Activated naive CD4-positive, alpha-beta T cell treated with anti-CD3 and anti-CD28 coated beads, Interleukin-2, amount 10 ng/mL, durations not matched to agents 7 days and 5 days (primary cell): ENCODE measurements around the gene ANO2.

ENCODE experiments used
- CTCF ChIA-PET: fragments of 350-600 bp; sonication (Branson Sonifier 250); formaldehyde crosslinking; loops from one replicate; lab custom pipeline; 2021; ENCODE audit warnings: antibody characterized with exemption; lab: Charles Lee
- DNase-seq: peaks from one replicate; pipeline ENCODE4 v3.0.0-alpha.2; 2020
- H3K27ac Mint-ChIP-seq: one replicate; pipeline ENCODE4 v1.8.0; 2021; ENCODE audit warnings: mild to moderate bottlenecking, moderate library complexity, mixed read lengths
- H3K27me3 Mint-ChIP-seq: one replicate; pipeline ENCODE4 v1.8.0; 2021; ENCODE audit warnings: mild to moderate bottlenecking, mixed read lengths
- H3K36me3 Mint-ChIP-seq: one replicate; pipeline ENCODE4 v1.8.0; 2021; ENCODE audit warnings: mixed read lengths
- H3K4me1 Mint-ChIP-seq: one replicate; pipeline ENCODE4 v1.8.0; 2021; ENCODE audit warnings: mixed read lengths
- H3K4me3 Mint-ChIP-seq: one replicate; pipeline ENCODE4 v1.8.0; 2021; ENCODE audit warnings: mild to moderate bottlenecking, moderate library complexity, mixed read lengths
- H3K9me3 Mint-ChIP-seq: one replicate; pipeline ENCODE4 v1.8.0; 2021; ENCODE audit warnings: mixed read lengths

Gene ANO2

DNA sequence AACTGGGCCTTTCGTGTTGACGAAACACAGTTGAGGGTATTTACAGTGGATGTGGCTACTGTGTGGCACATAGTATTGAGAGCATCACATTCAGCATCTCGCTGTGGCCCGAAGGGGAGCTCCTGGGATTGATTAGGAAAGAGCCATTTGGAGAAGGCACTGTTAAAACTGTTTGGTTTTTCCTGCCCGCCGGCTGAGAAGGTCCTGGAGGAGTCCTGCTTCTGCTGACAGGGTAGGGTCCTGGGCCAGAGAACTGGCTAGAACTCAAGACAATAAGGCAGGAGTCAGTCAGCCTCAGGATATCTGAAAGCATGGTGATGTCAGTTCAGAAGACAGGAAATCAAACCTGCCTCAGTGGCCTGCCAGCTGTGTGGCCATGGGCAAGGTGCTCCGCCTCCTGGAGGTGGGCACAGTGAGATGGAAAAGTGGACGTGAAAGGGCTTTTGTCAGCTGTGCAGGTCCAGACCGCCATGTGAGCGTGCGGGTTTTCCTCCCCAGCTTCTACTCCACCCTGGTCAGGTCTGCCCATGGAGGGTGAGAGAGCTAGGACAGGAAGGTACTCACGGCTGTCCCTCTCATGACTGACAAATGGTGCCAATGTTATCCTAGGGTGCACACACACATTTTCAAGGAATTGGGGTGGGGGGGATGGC, 420.8 kb downstream of the ANO2 start:
- no peak overlapping the region for H3K27ac Mint-ChIP-seq
- CTCF ChIA-PET = no interaction called here
- no peaks in the 10 kb centered on the region for H3K27me3 Mint-ChIP-seq
- no peaks in the 10 kb centered on the region for H3K9me3 Mint-ChIP-seq
- no peak for DNase-seq
- no peaks in the 10 kb centered on the region for H3K4me1 Mint-ChIP-seq
- no peak overlapping the region for H3K4me3 Mint-ChIP-seq
- no peaks in the 10 kb centered on the region for H3K36me3 Mint-ChIP-seq

GRCh38 chr12:5523396-5524115, 421.5 kb downstream of the ANO2 start:
- DNase-seq = no peak
- H3K9me3 Mint-ChIP-seq = no peaks in the 10 kb centered on the region
- H3K4me3 Mint-ChIP-seq = no peak overlapping the region
- H3K27ac Mint-ChIP-seq = no peak overlapping the region
- H3K36me3 Mint-ChIP-seq = no peaks in the 10 kb centered on the region
- no peaks in the 10 kb centered on the region for H3K27me3 Mint-ChIP-seq
- no peaks in the 10 kb centered on the region for H3K4me1 Mint-ChIP-seq
- CTCF ChIA-PET = interaction anchor here (0.7 kb wide), 1 partner anchor 9 kb away, joined by 3 read pairs; no protein-coding TSS in a partner anchor

DNA sequence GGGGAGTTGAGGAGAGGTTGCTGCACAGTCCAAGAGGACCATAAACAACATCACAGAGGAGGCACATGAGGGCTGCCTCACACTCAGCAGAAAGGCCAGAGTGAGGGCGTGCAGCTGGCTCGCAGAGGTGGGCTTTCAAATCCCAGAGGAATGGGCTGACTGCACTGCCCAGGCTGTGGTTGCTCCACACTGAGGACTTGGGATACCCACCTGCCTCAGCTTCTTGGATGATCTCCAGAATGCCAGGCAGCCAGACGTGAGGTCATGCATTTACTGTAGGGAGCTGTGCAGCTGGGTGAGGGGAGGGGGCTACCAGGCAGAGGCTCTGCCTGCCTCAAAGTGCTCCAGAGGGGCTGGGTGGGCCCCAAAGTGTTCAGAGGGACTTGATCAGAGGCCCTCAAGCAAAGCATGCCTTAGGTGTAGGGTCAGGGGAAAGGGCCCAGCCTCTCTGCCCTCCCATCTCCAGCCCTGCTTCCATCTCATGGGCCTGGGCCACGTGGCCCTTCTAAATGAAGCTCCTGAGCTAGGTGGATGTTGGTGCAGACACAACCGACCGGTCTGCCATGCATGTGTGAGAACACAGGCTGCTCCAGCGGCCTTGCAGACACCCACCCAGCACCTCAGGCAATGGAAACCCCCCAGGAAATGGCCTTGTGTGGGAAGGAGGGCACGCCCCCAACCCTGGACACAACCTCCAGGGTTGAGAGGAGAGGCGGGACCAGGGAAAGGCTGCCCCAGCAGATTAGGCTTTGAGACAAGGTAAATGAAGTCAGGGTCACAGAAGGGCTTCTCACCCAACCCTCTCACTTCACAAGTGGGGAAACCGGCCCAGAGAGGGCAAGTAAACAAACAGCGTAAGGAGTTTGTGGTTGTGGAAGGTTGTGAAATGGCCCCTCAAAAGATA, 422.4 kb downstream of the ANO2 start:
- Mint-ChIP-seq H3K4me3 (no peak overlapping the region), H3K36me3 (no peaks in the 10 kb centered on the region), H3K4me1 (no peaks in the 10 kb centered on the region), H3K27ac (no peak overlapping the region), H3K9me3 (no peaks in the 10 kb centered on the region), H3K27me3 (no peaks in the 10 kb centered on the region)
- no peak for DNase-seq
- CTCF ChIA-PET = interaction anchor here (0.7 kb wide), 1 partner anchor 9 kb away, joined by 3 read pairs; no protein-coding TSS in a partner anchor

DNA sequence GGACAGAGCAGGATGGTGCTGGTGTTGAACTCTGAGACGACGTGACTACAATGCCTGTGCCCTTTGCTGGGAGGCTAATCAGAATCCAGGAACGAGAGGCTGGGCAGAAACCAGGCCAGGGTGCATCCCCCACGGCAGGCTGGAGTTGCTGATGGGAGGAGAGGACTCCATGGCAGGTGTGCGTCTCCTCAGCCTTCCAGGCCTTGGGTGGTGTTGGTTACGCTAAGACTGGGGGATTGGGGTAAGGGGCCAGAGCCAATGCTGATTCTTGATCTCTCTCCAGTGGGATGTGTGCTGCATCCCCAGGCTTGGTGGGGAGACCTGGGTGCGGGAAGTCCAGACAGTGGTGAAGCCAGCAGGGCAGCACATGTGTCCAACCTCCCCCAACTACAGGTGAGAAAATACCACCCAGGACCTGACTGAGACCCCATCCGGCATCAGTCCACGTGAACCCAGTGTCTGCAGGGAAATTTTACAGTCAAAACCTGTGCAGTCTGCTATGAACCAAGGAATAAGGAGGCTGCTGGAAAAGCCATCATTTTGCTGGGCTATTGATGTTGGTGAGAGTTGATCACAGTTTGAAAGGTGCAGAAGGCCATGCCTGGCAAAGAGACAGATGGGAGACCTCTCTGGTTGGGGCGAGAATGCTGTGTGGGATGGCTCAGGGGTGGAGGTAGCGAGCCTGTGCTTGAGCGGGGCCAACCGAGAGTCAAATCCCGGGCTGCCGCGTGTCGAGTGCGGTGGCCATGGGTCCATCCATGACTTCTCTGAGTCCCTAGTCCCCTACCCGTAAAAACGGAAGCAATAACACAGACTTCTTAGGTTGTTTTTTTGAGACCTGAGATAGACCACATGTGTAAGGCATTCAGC, 423.4 kb downstream of the ANO2 start:
- DNase-seq = no peak
- CTCF ChIA-PET = no interaction called here
- Mint-ChIP-seq H3K27me3 (no peaks in the 10 kb centered on the region), H3K36me3 (no peaks in the 10 kb centered on the region), H3K4me3 (no peak overlapping the region), H3K9me3 (no peaks in the 10 kb centered on the region), H3K27ac (no peak overlapping the region), H3K4me1 (no peaks in the 10 kb centered on the region)

DNA sequence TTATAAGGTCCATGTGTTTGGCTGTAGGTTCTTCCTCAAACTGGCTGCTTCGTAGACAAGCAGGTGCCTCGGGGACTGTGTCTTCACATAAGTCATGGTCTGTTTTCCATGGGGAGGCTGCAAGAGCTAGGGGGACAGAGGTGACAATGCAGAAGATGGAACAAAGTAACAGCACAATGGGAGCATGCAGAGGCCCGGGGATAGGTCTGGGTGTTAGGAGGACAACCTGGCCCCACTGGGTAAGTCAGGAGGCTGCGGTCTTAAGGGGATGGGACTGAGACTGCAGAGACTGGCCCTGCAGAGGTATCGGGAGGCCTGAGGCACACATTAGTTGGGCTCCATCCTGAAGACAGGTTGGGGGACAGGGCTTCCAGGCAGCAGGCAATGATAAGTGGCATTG, 424.2 kb downstream of the ANO2 start:
- Mint-ChIP-seq H3K27me3 (peaks cover 3% of the 10 kb centered on the region), H3K27ac (no peak overlapping the region), H3K4me3 (no peak overlapping the region), H3K36me3 (no peaks in the 10 kb centered on the region), H3K9me3 (no peaks in the 10 kb centered on the region), H3K4me1 (no peaks in the 10 kb centered on the region)
- no peak for DNase-seq
- CTCF ChIA-PET = no interaction called here

GRCh38 chr12:5520037-5520436, 425.0 kb downstream of the ANO2 start:
- Mint-ChIP-seq H3K9me3 (no peaks in the 10 kb centered on the region), H3K4me1 (no peaks in the 10 kb centered on the region), H3K4me3 (no peak overlapping the region), H3K27me3 (peaks cover 3% of the 10 kb centered on the region), H3K36me3 (no peaks in the 10 kb centered on the region), H3K27ac (no peak overlapping the region)
- DNase-seq = no peak
- CTCF ChIA-PET = no interaction called here

GRCh38 chr12:5518584-5519365, 426.3 kb downstream of the ANO2 start:
- Mint-ChIP-seq H3K4me1 (no peaks in the 10 kb centered on the region), H3K27ac (no peak overlapping the region), H3K4me3 (no peak overlapping the region), H3K9me3 (no peaks in the 10 kb centered on the region), H3K27me3 (peaks cover 3% of the 10 kb centered on the region), H3K36me3 (no peaks in the 10 kb centered on the region)
- no peak for DNase-seq
- CTCF ChIA-PET = interaction anchor here (0.6 kb wide), 1 partner anchor 712 kb away, joined by 3 read pairs; no protein-coding TSS in a partner anchor

DNA sequence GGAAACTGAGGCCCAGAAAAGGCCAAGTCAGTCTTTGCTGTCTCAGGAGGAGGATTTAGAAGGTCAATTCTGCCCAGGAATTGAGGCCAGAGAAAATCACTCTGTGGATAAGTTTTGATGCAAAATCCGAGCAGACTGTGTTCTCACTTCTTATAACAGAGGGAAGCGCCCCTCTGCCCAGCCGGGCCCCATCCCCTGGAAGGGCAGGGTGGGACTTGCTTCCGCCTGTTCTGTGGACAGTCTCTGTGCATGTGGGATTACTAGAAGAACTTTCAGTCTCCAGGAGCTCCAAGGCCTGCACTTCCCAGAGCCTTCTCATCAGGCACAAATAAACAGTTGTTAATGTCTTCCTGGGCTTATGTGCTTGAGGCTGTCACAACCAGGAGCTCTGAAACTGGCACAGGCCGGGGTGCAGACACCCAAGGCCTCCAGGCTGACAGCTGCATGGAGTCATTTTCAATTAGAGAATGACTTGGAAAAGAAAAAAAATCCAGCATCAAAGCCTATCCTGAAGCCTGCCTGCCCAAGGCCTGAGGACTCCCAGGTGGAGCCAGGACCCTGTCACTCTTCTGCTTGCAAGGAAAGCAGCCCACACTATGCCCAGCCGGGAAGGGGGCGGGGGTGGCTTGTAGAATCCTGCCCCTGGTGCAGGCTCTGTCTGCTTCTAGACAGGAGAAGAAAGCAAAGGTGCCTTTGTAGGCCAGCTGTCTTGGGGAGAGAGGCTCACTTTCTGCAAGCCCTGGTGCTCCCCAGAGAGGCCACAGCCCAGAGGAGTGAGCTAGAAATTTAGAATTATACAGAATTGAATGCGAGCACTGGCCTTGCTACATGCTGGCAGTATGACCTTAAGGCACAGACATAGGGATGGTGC, 428.5 kb downstream of the ANO2 start:
- H3K9me3 Mint-ChIP-seq = no peaks in the 10 kb centered on the region
- peaks cover 10% of the 10 kb centered on the region for H3K27me3 Mint-ChIP-seq
- H3K4me1 Mint-ChIP-seq = no peaks in the 10 kb centered on the region
- no peak overlapping the region for H3K4me3 Mint-ChIP-seq
- no peaks in the 10 kb centered on the region for H3K36me3 Mint-ChIP-seq
- no peak for DNase-seq
- CTCF ChIA-PET = interaction anchor here (0.6 kb wide), 1 partner anchor 343 kb away, joined by 3 read pairs; no protein-coding TSS in a partner anchor
- no peak overlapping the region for H3K27ac Mint-ChIP-seq

GRCh38 chr12:5515458-5515857, 429.6 kb downstream of the ANO2 start:
- H3K9me3 Mint-ChIP-seq = no peaks in the 10 kb centered on the region
- CTCF ChIA-PET = no interaction called here
- no peak for DNase-seq
- no peak overlapping the region for H3K4me3 Mint-ChIP-seq
- H3K27me3 Mint-ChIP-seq = peaks cover 10% of the 10 kb centered on the region
- no peaks in the 10 kb centered on the region for H3K36me3 Mint-ChIP-seq
- H3K4me1 Mint-ChIP-seq = no peaks in the 10 kb centered on the region
- no peak overlapping the region for H3K27ac Mint-ChIP-seq

DNA sequence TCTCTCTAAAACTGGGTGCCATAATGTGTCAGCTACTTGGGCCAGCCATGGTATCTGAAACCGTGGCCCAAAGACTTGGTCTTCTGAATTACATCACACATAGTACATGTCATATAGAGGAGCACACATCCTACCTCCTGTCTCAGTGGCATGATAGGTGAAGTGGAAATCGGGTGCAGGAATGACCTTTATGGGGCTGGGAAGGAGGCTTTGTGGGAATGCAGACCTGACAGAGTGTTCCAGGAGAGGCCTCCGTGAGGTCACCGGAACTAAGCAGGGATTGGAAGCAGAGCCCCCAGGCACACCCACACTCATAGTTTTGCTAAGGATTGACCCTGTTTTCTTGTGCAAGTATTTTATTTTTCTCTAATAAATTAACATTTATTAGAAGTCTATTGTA, 430.5 kb downstream of the ANO2 start:
- CTCF ChIA-PET = interaction anchor here (0.6 kb wide), 1 partner anchor 9 kb away, joined by 3 read pairs; no protein-coding TSS in a partner anchor

GRCh38 chr12:5514016-5514415, 431.0 kb downstream of the ANO2 start:
- H3K4me1 Mint-ChIP-seq = no peaks in the 10 kb centered on the region
- H3K36me3 Mint-ChIP-seq = no peaks in the 10 kb centered on the region
- CTCF ChIA-PET = interaction anchor here (0.6 kb wide), 1 partner anchor 9 kb away, joined by 3 read pairs; no protein-coding TSS in a partner anchor
- H3K9me3 Mint-ChIP-seq = no peaks in the 10 kb centered on the region
- no peak overlapping the region for H3K4me3 Mint-ChIP-seq
- no peak for DNase-seq
- peaks cover 10% of the 10 kb centered on the region for H3K27me3 Mint-ChIP-seq
- no peak overlapping the region for H3K27ac Mint-ChIP-seq

More for the DNA sequence above, 430.5 kb downstream of the ANO2 start:
- Mint-ChIP-seq H3K27me3 (peaks cover 10% of the 10 kb centered on the region), H3K9me3 (no peaks in the 10 kb centered on the region), H3K4me1 (no peaks in the 10 kb centered on the region), H3K4me3 (no peak overlapping the region), H3K36me3 (no peaks in the 10 kb centered on the region), H3K27ac (no peak overlapping the region)
- no peak for DNase-seq

DNA sequence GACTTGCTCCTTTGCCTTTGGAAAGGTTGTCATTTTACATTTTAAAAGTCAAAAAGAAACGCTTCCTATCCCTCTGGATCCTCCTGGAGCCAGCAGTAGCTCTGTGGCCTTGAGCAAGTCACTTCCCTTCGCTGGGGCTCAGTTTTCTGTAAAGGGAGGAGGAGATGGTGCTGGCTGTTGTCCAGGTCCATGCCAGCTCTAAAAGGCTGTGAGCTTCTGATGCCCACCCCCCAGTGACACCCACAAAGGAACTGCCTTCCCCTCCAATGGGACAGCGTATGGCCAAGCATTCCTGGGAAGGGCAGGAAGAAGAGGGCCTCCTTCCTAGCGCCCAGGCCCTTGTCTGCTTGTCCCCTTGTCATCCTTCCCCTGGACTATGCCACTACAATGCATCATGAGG, 431.7 kb downstream of the ANO2 start:
- Mint-ChIP-seq H3K9me3 (no peaks in the 10 kb centered on the region), H3K4me3 (no peak overlapping the region), H3K4me1 (no peaks in the 10 kb centered on the region), H3K27ac (no peak overlapping the region), H3K27me3 (peaks cover 10% of the 10 kb centered on the region), H3K36me3 (no peaks in the 10 kb centered on the region)
- no peak for DNase-seq
- CTCF ChIA-PET = no interaction called here
